Measurements from ENCODE around the gene LMF1.

DNA sequence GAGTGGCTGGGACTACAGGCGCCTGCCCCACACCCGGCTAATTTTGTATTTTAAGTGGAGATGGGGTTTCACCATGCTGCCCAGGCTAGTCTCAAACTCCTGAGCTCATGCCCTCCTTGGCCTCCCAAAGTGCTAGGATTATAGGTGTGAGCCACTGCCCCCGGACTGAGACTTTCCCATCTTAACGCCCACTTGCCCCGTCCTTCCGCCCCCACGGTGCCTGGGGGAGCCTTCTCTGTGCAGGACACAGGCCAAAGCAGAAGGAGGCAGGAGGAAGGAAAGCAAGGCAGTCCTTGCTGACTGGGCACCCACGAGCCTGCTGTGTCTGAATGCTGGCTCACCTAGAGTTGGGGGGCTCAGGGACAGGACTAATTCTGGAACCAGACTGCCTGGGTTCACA lies 152.7 kb downstream of the LMF1 start:
- TF ChIP-seq, protein P1, sequence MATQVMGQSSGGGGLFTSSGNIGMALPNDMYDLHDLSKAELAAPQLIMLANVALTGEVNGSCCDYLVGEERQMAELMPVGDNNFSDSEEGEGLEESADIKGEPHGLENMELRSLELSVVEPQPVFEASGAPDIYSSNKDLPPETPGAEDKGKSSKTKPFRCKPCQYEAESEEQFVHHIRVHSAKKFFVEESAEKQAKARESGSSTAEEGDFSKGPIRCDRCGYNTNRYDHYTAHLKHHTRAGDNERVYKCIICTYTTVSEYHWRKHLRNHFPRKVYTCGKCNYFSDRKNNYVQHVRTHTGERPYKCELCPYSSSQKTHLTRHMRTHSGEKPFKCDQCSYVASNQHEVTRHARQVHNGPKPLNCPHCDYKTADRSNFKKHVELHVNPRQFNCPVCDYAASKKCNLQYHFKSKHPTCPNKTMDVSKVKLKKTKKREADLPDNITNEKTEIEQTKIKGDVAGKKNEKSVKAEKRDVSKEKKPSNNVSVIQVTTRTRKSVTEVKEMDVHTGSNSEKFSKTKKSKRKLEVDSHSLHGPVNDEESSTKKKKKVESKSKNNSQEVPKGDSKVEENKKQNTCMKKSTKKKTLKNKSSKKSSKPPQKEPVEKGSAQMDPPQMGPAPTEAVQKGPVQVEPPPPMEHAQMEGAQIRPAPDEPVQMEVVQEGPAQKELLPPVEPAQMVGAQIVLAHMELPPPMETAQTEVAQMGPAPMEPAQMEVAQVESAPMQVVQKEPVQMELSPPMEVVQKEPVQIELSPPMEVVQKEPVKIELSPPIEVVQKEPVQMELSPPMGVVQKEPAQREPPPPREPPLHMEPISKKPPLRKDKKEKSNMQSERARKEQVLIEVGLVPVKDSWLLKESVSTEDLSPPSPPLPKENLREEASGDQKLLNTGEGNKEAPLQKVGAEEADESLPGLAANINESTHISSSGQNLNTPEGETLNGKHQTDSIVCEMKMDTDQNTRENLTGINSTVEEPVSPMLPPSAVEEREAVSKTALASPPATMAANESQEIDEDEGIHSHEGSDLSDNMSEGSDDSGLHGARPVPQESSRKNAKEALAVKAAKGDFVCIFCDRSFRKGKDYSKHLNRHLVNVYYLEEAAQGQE (IDR thresholded peaks at IDR 0.05; ENCODE audit: borderline replicate concordance), result no peak
- no peak for TF ChIP-seq EZH2 (IDR thresholded peaks at IDR 0.05; ENCODE audit: borderline replicate concordance, insufficient read depth, low read length, poor library complexity, severe bottlenecking)
- TF ChIP-seq, protein P2, sequence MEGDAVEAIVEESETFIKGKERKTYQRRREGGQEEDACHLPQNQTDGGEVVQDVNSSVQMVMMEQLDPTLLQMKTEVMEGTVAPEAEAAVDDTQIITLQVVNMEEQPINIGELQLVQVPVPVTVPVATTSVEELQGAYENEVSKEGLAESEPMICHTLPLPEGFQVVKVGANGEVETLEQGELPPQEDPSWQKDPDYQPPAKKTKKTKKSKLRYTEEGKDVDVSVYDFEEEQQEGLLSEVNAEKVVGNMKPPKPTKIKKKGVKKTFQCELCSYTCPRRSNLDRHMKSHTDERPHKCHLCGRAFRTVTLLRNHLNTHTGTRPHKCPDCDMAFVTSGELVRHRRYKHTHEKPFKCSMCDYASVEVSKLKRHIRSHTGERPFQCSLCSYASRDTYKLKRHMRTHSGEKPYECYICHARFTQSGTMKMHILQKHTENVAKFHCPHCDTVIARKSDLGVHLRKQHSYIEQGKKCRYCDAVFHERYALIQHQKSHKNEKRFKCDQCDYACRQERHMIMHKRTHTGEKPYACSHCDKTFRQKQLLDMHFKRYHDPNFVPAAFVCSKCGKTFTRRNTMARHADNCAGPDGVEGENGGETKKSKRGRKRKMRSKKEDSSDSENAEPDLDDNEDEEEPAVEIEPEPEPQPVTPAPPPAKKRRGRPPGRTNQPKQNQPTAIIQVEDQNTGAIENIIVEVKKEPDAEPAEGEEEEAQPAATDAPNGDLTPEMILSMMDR (IDR thresholded peaks at IDR 0.05; ENCODE audit: poor library complexity, severe bottlenecking), result no peak
- TF ChIP-seq MXI1 (conservative IDR thresholded peaks at IDR 0.05; ENCODE audit: poor library complexity, severe bottlenecking), result no peak
- TF ChIP-seq RAD21 (conservative IDR thresholded peaks at IDR 0.05), result no peak
- TF ChIP-seq EP300 (conservative IDR thresholded peaks at IDR 0.05; ENCODE audit: poor library complexity, severe bottlenecking), result no peak

Measured in neural cell (in vitro differentiated cells).